Stimulated activated CD8-positive, alpha-beta memory T cell treated with anti-CD3 and anti-CD28 coated beads, Interleukin-4, amount 100 ng/mL, for 24 hours (primary cell): ENCODE results near the gene VAV2.

Source experiments
- DNase-seq: peaks from one replicate; pipeline ENCODE4 v3.0.0-alpha.2; 2020; ENCODE audit warnings: low read depth

VAV2 gene

DNA sequence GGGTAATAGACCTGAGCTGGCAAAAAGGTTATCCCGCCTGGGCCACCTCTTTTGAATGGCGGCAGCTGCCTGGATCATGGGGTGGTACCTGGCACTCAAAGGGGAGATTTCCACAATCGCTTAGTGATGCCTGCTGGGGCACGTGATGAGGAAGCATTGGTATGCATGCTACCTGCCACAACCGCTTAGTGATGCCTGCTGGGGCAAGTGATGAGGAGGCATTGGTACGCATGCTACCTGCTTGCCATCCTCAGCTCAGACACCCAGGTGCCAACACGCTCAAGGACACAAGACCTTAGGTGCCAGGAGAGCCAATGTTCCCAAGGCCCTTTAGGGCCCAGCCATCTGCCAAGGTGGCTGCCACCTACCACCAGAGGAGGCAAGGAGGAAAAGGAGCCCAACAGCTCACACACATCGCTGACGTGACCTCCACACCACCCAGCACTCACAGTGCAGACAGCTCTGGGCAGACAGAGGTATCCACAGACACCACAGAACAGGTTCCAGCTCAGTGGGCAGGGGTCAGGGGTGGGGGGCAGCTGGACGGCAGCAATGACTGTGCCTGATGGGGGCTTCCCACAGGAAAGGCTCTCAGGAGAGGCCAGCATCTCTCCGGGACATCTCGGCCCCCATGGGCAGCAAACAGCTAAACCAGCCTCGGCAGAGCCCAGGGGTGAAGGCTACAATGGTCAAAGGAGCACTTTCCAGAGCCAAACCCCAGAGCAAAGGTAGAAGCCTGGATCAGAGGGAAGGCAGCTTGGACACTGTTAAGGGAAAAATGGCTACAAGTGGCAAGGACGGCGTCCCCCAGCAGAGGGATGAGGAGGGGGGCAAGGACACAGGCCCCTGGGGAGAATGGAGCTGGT is 210.9 kb downstream of the VAV2 start:
- DNase-seq = no peak

DNA sequence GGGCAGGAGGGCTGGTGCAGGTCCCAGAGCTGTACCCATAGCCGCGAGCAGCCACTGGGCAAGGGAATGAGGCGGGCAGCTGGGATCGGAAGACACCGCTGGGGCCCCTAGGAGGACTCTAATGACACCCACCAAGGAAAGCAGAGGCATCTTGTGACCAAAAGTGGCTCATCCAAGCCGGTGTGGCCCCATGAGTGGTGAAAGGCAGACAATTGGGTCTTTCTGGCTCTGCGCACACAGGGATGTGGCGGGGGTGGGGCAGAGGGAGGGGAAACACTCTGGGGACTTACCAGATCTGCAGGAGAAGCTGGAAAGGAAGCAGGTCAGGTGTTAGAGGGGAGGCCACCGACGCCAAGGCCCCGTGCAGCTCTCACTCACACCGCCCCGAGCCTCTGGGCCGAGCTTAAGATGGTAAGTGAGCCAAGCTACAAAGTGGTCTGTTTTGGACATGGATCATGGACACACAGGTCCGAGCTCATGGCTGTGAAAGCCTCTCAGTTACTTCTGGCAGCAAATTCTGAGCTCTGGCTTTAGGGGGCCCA is 211.6 kb downstream of the VAV2 start:
- no peak for DNase-seq

DNA sequence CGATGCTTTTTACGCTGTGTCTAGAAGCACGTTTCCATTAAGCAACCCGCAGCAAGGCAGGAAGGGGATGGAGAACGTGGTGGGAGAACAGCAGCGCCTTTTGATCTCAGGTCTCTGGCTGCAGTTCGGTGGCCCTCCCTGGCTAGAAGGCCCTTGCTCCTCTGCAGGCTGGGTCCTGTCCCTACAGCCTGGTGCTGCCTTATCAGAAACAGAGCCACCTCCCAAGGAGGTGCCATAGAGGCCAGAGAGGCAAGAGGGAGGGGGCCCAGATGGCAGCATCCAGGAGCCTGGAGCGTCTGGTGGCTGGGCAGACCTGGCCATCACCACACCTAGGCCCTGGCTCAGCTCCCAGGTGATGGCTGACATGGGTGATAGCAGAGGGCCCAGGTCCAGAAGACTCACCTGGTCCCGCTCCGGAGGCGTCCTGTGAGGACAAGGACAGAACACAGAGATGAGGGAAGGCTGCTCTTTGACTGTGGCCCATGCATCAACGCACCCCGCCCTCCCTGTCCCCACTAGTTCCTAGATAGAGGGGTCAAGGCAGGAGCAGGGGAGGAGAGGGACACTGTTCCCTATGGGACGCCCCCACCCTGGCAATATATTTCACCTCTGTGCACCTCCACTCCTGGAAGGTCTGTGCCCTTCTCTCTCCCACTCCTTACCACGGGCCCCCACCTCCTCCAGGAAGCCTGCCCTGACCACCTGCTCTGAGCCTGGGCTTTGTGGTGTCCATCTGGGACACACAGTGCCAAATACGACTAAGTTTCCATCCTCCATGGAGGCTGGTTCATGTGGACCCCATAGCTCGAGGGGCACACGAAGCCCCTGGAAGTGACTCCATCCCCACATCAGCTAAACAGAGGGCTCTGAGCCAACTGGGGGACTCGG is 212.4 kb downstream of the VAV2 start:
- no peak for DNase-seq

DNA sequence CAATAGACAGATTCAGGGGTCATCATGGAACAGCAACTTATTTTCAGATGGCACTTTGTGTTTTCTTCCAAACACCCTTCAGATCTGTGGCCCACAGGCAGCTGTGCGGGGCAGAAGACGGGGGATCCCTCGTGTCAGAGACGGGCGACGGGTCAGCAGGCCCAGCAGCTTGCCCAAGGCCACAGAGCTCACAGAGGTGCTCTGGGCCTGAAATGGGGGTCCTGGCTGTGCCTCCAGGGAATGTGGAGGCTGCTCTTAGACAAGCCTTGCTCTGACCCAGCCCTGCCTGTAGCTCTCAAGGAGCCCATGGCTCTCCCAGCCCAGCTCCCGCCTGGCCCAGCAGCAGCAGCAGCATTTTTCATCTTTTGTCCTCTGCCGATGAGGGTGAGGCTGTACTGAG is 213.0 kb downstream of the VAV2 start:
- DNase-seq = no peak

DNA sequence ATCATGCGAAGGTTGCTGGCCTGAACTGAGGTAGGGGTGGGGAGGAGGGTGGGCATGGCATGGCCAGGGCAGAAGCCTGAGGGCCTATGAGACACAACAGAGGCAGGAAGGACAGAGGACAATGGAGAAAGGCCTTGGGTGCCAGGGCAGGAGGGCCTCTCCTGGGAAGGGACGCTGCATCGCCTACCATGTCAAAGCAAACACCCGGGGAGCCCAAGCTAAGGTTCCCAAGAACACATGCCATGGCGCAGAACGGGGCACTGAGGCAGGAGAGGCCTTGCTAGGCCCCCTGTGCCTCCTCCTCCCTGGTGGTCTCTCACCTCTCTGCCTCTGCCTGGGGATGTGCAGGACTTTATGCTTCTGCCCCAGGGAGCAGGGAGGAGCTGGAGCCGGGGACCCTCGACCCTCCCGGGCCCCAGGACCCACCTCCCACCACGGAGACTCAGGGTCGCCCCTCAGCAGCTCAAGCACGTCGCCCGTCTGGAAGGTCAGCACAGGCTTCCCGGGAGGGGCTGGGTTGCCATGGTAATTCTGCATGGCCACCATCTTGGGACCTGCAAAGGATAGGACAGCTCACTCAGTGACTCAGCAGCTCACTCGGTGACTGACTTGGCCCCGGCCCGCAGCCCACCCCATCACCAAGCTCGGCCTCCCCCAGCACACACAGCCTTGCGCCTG is 213.6 kb downstream of the VAV2 start:
- no peak for DNase-seq

DNA sequence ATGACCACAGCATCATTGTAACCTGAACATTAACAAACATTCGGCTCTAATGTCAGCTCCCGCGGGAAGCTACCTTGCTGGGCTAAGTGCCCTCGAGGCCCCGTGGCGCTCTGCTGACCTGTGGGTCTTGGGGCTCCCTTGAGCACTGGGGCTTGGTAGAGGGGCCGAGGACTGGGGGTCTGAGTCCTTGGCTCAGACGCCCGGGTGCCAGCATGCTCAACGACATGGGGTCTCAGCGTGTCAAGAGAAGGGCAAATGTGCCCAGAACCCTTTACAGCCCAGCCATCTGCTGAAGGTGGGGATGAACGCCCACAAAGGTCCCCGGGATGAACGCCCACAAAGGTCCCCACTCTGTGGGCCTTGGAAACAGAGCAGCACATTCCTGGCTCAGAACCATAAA is 214.3 kb downstream of the VAV2 start:
- no peak for DNase-seq

DNA sequence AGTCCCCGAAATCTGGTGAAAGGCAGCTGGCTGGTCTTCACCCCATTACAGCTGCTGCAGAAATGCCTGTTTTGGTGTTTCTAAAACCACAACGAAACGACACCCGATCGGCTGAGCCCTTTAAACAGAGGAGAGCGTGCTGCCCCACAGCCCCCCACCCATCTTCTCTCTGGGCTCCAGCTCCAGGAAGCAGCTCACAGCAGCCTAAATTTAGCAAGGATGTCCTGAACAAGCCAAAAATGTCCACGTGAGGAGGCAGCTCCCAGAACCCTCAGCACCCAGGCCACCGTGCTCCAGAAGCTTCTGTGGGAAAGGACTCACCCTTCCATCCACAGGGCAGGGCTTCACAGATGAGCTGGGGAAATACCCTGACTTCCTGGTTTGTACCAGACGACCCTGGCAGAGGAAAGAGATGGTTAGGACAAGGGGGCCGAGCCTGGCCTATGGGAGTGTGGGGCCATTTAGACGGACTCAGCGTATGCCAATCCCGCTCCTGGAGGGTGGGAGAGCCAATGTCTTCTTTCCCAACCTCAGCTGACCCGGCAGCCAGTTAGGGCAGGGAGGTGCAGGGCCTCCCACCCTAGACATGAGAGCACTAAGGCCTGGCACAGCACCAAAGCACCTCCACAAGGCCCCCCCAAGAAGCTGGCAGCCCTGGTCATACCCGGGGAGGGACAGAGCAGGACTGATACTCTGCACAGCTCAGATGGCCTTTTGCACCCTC is 214.9 kb downstream of the VAV2 start:
- DNase-seq = no peak

DNA sequence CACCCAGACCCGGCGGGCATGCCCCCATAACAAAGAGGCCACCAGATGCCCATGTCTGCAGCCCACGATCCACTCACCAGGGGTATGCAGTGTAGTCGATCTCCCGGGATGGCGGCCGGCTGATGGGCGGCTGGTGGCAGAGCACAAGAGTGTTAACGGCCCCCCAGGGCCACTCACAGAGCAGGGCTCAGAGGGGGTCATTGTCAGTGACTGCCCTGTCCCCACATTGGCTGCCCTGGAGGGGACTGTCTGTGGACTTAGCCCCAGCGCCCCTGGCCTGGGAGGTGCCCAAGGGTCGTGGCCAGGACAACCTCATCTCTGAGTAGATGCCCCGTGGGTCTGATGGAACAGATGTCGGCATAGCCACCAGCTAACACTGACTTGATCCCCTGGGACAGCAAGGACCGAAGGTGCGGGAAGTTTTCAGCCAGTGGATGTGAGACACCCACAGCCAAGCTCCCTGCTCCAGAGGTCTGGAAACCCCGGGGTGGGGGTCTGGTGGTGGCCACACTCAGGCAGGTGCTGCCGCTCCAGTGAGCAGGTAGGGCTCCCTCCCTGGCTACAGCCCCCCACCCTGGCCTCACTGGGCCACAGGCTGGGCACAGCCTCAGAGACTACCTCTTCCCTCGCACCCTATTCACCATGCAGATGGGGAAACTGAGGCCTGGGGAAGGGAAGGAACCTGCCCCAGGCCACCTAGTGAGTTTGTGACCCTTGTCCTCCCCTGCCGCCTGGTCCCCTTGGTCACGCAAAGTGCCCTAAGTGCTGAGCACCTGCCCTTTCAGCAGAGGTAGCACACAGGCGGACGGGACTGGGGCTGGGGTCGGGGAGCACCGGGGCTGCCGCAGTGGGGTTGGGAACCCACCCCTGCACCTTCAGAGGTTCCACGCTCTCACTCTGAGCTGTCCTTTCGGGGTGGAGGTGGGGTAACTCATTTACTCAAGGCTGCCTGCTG is 215.9 kb downstream of the VAV2 start:
- no peak for DNase-seq

DNA sequence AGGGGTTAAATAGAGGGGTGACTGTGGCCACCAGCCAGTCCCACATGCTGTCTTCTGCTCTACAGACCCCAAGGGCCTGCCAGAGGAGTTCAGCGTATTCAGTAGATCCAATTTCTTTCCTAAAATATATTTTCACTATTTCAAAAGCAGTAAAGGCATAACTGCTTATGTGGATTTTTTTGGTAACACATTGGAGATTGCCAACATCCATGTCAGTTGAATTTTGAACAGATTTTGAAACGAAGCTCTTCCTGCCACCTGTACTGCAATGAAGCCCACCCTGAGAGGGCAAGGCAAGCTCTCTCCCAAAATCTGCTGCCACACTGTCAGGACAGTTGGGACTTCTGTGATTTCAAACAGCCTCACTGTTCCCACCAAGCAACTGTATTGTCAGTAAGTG is 216.8 kb downstream of the VAV2 start:
- DNase-seq = no peak

DNA sequence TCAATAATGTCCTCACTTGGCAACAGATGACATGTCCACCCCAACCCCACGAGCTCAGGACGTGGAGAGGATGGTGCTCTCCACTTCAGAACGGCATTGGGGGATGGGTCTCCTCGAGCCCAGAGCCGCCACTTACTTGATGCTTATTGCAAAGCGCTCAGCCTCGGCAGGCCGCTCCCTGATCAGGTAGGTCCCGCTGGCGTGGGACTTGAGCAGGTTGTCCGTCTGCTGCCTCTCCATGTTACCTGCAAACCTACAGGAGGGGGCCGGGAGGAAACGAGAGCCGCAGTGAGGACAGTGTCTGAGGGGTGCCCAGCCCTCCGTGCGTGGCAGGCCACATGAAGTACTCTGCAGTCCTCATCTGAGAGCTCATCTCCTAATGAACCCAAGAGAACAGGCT is 217.3 kb downstream of the VAV2 start:
- DNase-seq = no peak

DNA sequence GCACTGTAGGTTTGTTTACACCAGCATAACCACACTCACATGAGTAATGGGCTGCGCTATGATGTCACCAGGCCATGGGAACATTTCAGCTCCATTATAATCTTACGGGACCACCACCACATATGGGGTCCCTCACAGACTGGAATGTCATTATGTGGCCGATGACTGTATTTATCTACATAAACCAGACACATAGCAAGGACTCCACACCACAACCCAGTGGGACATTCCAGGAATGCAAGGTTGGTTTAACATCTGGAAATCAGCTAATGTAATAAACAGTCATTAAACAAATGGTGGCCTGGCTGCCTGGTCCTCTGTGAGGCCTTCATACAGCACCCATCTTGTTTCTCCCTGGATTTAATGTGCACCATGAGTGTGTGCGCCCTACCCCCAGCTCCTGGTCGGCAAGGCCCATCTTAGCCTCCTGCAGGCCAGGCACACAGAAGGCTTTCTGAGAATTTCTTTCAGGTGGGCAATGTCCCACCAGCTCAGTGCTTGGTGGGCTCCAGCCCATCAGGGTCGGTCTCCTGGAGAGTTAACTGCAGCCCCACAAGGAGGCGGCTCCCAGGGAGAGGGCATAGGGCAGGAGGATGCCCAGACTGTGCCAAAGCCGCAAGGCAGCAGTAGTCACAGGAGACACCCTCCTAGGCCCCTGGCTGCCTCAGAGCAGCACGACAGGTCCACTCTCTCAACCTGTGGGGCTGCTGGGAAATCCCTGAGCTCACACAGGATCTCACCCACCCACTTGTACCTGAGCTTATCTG is 218.1 kb downstream of the VAV2 start:
- DNase-seq = no peak

DNA sequence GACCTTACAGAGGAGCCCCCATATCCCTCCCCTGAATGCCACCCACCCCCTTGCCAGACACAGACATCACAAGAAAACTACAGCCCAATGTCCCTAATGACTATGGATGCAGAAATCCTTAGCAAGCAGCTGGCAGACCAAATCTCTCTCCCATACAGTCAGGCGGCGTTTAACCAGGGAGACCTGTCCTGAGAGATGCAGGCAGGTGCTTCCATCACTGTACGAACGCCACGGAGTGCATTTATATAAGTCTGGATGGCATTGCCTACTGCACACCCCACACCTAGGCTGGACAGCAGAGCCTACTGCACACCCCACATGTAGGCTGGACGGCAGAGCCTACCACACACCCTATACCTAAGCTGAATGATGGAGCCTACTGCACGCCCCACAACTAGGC is 219.5 kb downstream of the VAV2 start:
- no peak for DNase-seq

DNA sequence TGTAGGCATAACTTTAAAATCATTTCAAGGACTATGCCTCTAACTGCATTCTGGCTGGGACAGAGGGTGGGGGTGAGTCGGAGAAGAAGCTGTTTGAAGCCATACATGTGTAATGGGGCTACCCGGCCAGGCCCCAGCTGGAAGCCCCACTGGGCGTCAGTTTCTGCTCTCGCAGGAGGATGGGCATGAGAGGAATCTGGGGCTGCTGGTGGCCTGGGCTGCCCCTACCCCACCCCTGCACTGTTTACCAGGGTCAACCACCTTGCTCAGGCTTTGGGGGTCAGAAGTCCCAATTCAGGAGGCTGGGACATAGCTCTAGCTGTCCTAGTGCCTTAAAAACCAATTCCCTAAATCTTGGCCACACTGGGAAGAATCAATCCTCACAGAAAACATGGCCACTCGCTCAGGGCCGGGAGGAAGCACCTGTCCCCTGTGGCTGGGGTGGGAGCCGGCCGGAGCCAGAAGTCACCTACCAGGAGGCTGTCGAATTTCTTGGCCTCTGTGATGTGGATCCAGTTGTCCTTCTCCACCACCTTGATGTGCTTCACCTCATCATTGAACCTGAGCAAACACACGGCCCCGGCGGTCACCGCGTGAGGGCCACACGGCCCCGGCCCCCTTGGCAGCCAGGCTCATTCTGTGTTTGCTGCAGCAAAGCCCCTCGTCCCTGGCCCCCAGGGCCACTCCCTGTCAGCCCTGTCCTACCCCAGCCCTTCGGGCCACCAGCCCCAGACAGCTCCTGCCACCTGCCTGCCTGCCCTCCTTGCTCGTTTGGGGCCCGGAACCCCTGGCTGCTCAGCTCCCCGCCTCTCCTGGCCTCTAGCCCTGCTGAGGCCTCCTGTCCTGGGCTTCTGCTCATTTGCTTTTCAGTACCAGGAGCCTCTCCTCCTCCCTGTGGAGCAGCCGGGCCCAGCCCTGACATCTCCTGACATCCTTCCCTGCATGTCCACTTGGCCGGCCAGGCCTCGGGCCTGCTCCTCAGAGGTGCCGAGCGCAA is 220.3 kb downstream of the VAV2 start:
- no peak for DNase-seq

DNA sequence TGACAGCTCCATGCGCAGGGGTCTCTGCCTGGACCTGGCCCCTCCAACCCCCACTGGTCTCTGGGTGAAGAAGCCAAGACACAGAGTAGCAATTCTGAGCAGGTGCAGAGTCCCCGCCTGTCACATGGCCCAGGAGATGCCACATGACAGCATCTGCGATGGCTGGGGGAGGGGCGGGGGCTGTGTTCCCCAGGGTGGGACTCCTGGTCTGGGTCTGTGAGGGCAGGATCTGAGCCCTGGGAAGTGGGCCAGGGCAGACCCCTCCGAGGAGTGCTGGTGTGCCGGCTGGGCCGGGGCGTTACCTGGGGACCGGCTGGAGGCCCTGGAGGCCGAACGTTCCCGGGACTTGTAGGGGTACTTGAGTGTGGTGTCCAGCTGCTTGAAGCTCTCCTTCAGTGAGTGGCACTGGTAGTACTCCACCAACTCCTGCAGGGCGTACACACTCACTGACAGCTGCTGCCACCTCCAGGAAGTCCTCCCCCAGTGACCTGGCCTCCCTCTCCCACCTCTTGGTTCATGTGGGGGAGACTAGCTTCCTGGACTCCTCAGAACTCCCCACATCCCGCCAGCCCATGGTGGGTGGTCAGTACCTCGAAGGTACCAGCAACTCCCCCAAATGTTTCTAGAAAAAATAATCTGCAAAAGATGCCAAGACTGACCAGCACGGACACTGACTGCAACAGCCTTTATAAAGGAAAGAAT is 221.9 kb downstream of the VAV2 start:
- DNase-seq = no peak

DNA sequence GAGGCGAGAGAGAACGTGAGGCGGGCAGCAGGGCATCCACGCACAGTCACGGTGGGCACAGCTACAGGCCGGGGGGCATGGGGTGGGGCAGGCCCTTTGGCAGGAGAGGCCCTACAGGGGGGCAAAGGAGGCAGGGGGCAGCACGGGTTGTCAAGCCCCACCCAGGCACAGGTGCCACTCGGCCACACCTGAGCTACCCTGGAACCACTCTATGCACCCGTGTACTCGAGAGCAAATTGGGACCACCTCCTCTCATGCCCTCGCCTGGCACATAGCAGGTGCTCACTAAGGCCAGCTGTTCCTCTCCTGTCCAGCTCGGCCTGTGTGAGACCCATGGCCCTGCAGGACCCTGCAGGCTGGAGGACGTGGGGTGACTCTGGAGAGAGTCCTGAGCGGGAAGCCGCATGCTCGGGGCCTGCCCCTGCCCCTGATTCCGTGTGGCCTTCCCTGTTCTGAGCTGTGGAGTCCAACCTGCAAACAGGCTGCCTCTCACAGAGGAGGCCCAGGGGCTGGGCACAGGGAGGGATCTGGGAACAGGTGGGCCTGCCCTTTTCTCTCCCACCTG is 222.5 kb downstream of the VAV2 start:
- DNase-seq = no peak

DNA sequence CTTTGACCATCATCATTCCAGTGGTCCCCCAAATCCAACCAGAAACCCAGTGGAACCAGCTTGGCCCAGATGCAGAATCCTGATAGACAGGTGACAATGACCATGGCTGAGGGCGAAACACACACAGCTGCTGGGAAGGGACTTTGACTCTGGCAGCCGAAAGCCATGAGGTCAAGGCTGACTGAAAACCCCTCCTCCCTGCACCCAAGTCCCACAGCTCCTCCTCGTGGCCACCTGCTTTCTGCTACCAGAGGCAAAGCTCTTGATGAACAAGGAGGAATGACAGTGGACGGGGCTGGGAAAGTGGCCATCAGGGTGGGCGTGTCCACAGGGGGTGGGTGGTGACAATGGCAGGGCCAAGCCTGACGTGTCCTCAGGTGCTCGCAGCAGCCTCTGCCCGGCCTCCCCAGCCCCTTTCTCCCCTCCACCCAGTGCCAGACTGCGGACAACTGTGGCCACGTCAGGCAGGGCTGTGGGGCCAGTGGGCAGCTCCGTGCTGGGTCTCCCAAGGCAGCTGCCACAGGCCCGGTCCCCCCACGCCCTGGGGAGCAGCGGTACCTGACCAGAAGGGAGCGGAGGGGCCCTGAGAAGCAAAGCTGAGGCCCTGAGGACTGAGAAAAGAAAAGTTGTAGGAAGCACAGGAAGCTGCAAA is 223.1 kb downstream of the VAV2 start:
- DNase-seq = no peak

DNA sequence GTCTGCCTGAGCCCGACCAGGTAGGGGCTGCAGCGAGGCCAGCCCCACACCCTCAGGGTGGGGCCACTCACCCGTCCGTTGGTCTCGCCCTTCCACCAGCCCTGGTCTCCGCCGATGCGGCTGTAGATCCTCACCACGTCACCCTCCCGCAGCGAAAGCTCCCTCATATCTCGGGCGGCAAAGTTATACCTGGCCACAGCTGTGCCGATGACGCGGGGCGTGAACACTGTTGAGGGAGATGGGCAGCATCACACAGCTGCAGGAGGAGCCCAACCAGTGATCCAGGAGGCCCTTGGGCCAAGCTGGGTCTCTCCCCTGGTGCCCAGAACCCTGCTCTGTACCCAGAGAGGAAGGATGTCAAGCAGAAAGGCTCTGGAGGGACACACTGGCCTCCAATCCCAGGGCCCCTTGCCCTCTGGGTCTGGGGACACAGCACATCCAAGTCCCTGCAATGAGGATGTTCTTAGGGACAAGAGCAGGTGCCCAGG is 223.7 kb downstream of the VAV2 start:
- DNase-seq = no peak
